Mammary epithelial cell (primary cell): Measurements from ENCODE around the gene PPP1R16B.

Experiments used
- CTCF ChIP-seq, 2 donors: IDR thresholded peaks in 1 of 2; conservative IDR thresholded peaks in 1 of 2; 2 replicates each; pipeline ENCODE4 v1.5.1; 2011 to 2012; ENCODE audit warnings: inconsistent platforms in 2 of 2, low read length in 2 of 2, mild to moderate bottlenecking in 2 of 2, control low read depth in 1 of 2, low read depth in 1 of 2; ENCODE audit not compliant: insufficient read depth in 1 of 2; ENCODE audit errors: extremely low read depth in 1 of 2
- EZH2 ChIP-seq: IDR thresholded peaks from 2 replicates; pipeline ENCODE4 v1.6.1; 2012; ENCODE audit warnings: low read length, inconsistent platforms, borderline replicate concordance

DNA sequence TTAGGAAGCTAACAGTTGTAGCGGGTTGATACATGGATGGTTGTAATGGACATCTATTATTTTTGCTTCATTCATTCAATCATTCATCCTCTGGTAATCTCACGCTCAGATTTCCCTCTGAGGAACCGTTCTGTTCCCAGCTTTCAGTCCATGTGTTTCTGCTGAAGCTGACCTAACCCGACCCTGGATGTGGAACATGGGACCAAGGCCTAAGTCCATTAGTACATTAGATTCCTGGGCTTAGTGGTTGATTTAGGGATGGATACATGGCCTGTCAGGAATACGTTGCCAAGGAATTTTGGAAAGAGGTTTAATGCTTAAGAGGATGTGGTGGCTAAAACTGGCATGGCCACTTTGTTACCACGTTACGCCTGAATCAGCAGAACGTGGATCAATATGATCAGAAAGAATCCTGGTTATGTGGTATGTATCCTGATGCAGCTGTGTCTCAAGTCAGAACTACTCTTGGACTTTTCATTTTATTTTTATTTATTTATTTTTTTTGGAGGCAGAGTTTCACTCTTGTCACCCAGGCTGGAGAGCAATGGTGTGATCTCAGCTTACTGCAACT is 152.5 kb downstream of the PPP1R16B start:
- TF ChIP-seq CTCF (conservative IDR thresholded peaks at IDR 0.05 in 1 of 2, IDR thresholded peaks at IDR 0.05 in 1 of 2; ENCODE audit: extremely low read depth in 1 of 2, insufficient read depth in 1 of 2, low read depth in 1 of 2, low read length in 2 of 2) (no peak), EZH2 (no peak)
